Natural killer cell (primary cell): Measurements from ENCODE around the gene RYR2. TPM values are rescaled to one million over a fixed set of nuclear protein-coding genes. Genes with fewer than 3 reads are reported as not detected.

ENCODE experiments used
- ATAC-seq, 3 donors: fragments of 150-1000 bp in 2 of 3; fragments of 200-7000 bp in 1 of 3; cut with Tn5 transposase; 1 replicate in 1 of 3; 2 replicates in 2 of 3; pipeline ENCODE4 v1.10.0; 2021; ENCODE audit warnings: mild to moderate bottlenecking in 2 of 3, moderate library complexity in 2 of 3
- DNase-seq, 2 donors: peaks; one replicate each; pipeline versions ENCODE4 v3.0.0 to v3.0.0-alpha.2; 2013 to 2021; ENCODE audit warnings: mixed read lengths in 1 of 2
- H3K27ac ChIP-seq: one replicate; pipeline ENCODE4 v1.5.1; 2013; ENCODE audit warnings: mild to moderate bottlenecking, low read length
- H3K27me3 ChIP-seq: one replicate; pipeline ENCODE4 v1.6.1; 2013; ENCODE audit warnings: low read length; ENCODE audit not compliant: control insufficient read depth, insufficient read depth
- H3K36me3 ChIP-seq: one replicate; pipeline ENCODE4 v1.6.1; 2013; ENCODE audit warnings: low read length; ENCODE audit not compliant: control insufficient read depth, insufficient read depth
- H3K4me1 ChIP-seq: one replicate; pipeline ENCODE4 v1.6.1; 2013; ENCODE audit warnings: low read length; ENCODE audit not compliant: control insufficient read depth, insufficient read depth
- H3K4me3 ChIP-seq: one replicate; pipeline ENCODE4 v1.5.1; 2013; ENCODE audit warnings: low read length
- H3K9me3 ChIP-seq: one replicate; pipeline ENCODE4 v1.6.1; 2013; ENCODE audit warnings: low read length; ENCODE audit not compliant: control insufficient read depth, insufficient read depth
- H3K27ac Mint-ChIP-seq, 2 donors: one replicate each; pipeline ENCODE4 v1.8.0; 2022; ENCODE audit warnings: mild to moderate bottlenecking in 2 of 2, mixed read lengths in 2 of 2, moderate library complexity in 1 of 2
- H3K27me3 Mint-ChIP-seq, 2 donors: one replicate each; pipeline ENCODE4 v1.8.0; 2022; ENCODE audit warnings: low read depth in 2 of 2, mixed read lengths in 2 of 2
- H3K36me3 Mint-ChIP-seq: one replicate; pipeline ENCODE4 v1.8.0; 2022; ENCODE audit warnings: mixed read lengths
- H3K4me1 Mint-ChIP-seq, 2 donors: one replicate each; pipeline ENCODE4 v1.8.0; 2022; ENCODE audit warnings: mixed read lengths in 2 of 2
- H3K4me3 Mint-ChIP-seq: one replicate; pipeline ENCODE4 v1.8.0; 2022; ENCODE audit warnings: mild to moderate bottlenecking, moderate library complexity, mixed read lengths
- H3K9me3 Mint-ChIP-seq, 2 donors: one replicate each; pipeline ENCODE4 v1.8.0; 2022; ENCODE audit warnings: mixed read lengths in 2 of 2
- WGBS: methylation state at CpG from one replicate; pipeline ENCODE4 v1.1.7; 2013; ENCODE audit warnings: missing lambda C conversion rate; ENCODE audit not compliant: insufficient coverage; 5-methylcytosine and 5-hydroxymethylcytosine counted together
- intact Hi-C: fragments of 100-400 bp; cut with micrococcal nuclease; formaldehyde crosslinking; loops from one replicate; pipeline ENCODE4 v1.14.2; 2022
- total RNA-seq, 4 donors: library from RNA; stranded (reverse); fragments of 120-200 nt in 1 of 4; gene quantifications; one replicate each; pipeline versions ENCODE4 v1.2.3 to v1.2.4, GENCODE V29; 2013 to 2022
- TF ChIP-seq, protein P1 (sequence below): fragments of 200-600 bp; IDR thresholded peaks from one replicate; pipeline ENCODE4 v1.8.0; 2022; ENCODE audit warnings: antibody characterized with exemption

The RYR2 gene
- total RNA-seq, 3 donors from 2014 or later (not counting 1 experiment from before 2014, with no cell fraction given), result 0.13 to 1.2 (median 0.38) TPM

DNA sequence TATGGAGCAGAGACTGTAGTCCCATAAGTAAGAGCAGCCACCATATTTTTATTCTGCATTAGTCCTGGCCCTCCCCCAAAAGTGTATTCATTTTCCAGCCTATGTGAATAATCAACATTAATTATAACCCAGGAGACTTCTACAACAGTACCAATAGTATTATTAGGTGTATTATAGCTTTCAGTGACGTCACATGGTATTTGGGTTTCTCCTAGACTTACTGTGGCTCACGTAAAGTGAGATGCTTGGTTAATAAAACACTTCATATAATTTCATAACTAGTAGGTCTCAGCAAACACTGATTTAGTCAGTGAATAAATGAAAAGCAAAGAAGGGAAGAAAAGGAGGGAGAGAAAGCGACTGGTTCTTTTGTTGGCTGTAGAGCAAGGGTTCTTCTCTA lies 762.5 kb downstream of the RYR2 start:
- no peaks in the 10 kb centered on the region for H3K36me3 ChIP-seq
- intact Hi-C loops, result no loop called here
- DNase-seq, result no peak
- Mint-ChIP-seq H3K36me3 (no peaks in the 10 kb centered on the region), H3K27me3 (no peaks in the 10 kb centered on the region), H3K4me1 (no peaks in the 10 kb centered on the region), H3K27ac (no peak overlapping the region), H3K4me3 (no peak overlapping the region), H3K9me3 (no peaks in the 10 kb centered on the region)
- no peak overlapping the region for H3K4me3 ChIP-seq
- H3K9me3 ChIP-seq, result no peaks in the 10 kb centered on the region
- no peak for ATAC-seq
- WGBS, result 85% methylated on average over 1 of the region's 3 CpGs
- TF ChIP-seq, protein P1, sequence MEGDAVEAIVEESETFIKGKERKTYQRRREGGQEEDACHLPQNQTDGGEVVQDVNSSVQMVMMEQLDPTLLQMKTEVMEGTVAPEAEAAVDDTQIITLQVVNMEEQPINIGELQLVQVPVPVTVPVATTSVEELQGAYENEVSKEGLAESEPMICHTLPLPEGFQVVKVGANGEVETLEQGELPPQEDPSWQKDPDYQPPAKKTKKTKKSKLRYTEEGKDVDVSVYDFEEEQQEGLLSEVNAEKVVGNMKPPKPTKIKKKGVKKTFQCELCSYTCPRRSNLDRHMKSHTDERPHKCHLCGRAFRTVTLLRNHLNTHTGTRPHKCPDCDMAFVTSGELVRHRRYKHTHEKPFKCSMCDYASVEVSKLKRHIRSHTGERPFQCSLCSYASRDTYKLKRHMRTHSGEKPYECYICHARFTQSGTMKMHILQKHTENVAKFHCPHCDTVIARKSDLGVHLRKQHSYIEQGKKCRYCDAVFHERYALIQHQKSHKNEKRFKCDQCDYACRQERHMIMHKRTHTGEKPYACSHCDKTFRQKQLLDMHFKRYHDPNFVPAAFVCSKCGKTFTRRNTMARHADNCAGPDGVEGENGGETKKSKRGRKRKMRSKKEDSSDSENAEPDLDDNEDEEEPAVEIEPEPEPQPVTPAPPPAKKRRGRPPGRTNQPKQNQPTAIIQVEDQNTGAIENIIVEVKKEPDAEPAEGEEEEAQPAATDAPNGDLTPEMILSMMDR, result no peak
- no peaks in the 10 kb centered on the region for H3K27me3 ChIP-seq
- no peaks in the 10 kb centered on the region for H3K4me1 ChIP-seq
- H3K27ac ChIP-seq, result no peak overlapping the region

DNA sequence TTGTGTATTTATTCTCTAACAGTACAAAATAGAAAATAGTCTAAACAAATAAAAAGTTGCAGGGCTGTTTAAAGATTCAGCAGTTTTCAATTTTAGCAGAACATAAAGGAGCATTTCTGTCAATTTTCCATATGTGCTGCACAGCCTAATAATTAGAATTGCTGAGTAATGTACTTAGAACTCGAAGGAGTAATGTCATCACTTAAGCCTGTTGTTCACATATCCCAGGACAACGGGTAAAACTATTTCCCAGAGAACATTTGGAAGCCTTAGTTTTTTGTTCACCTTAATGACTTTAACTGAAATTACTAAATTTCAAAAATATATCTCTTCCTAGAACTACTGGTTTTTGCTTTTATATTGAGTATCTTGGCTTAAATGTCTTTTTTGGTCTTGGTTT lies 767.1 kb downstream of the RYR2 start:
- Mint-ChIP-seq H3K9me3 (no peaks in the 10 kb centered on the region), H3K4me3 (no peak overlapping the region), H3K36me3 (no peaks in the 10 kb centered on the region), H3K27ac (no peak overlapping the region), H3K27me3 (no peaks in the 10 kb centered on the region), H3K4me1 (peaks cover 7 to 10% of the 10 kb centered on the region in 2 donors)
- Histone ChIP-seq H3K4me3 (no peak overlapping the region), H3K4me1 (no peaks in the 10 kb centered on the region), H3K27ac (no peak overlapping the region), H3K27me3 (no peaks in the 10 kb centered on the region), H3K9me3 (no peaks in the 10 kb centered on the region), H3K36me3 (no peaks in the 10 kb centered on the region)
- TF ChIP-seq, protein P1, result no peak
- 82% methylated on average over 2 of the region's 2 CpGs for WGBS
- intact Hi-C loops, result no loop called here
- no peak for ATAC-seq
- DNase-seq, result no peak

DNA sequence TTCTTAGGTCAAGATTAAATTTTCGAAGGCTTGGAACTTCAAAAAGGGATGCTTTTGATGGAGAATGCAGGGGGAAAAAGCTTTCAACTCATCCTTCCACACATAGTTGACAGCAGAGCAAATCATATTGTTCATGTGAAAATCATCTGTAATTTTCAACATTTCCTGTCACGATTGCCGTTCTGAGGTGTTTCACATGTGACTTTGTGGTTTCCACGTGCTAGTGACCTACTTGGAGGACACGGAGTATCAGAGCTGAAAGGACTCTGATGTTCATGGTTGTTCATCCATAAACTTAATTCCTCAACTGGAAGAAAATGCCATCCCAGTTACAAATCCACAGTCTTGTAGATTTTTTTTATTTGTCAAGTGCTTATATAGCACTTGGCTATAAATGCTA lies 769.6 kb downstream of the RYR2 start:
- H3K9me3 ChIP-seq, result no peaks in the 10 kb centered on the region
- intact Hi-C loops, result no loop called here
- no peaks in the 10 kb centered on the region for H3K9me3 Mint-ChIP-seq
- no peak overlapping the region for H3K4me3 Mint-ChIP-seq
- peaks cover 7 to 10% of the 10 kb centered on the region in 2 donors for H3K4me1 Mint-ChIP-seq
- no peak overlapping the region for H3K27ac Mint-ChIP-seq
- no peaks in the 10 kb centered on the region for H3K36me3 Mint-ChIP-seq
- H3K27me3 ChIP-seq, result no peaks in the 10 kb centered on the region
- peak; percentile 37 to 61 (median 49) for ATAC-seq
- peak in 1 of 2 donors; percentile 21 for DNase-seq
- H3K27me3 Mint-ChIP-seq, result peaks cover 2 to 6% of the 10 kb centered on the region in 2 donors
- no peak overlapping the region for H3K27ac ChIP-seq
- WGBS, result 2% methylated on average over 4 of the region's 5 CpGs
- TF ChIP-seq, protein P1, result no peak
- no peak overlapping the region for H3K4me3 ChIP-seq
- no peaks in the 10 kb centered on the region for H3K36me3 ChIP-seq
- no peaks in the 10 kb centered on the region for H3K4me1 ChIP-seq

DNA sequence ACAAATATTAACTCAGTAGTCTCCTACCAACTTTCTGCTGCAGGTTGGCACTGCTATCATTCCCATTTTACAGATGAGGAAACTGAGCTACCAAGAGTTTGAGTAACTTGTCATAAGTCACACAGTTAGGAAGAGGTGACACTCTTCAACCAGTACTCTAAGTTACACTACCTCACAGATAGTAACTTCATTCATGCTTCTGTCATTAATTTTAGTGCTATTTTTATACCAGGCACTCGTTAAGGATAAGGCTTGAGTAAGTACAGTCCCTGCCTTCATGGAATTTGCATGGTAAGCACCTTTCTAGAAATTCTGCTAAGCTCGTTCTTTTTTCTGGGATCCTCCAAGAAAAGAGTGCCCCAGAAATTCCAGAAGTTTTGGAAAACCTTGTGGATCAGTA lies 770.1 kb downstream of the RYR2 start:
- Mint-ChIP-seq H3K36me3 (no peaks in the 10 kb centered on the region), H3K4me3 (no peak overlapping the region), H3K27ac (no peak overlapping the region), H3K27me3 (peaks cover 2 to 6% of the 10 kb centered on the region in 2 donors), H3K4me1 (peaks cover 7 to 10% of the 10 kb centered on the region in 2 donors), H3K9me3 (no peaks in the 10 kb centered on the region)
- H3K9me3 ChIP-seq, result no peaks in the 10 kb centered on the region
- no peaks in the 10 kb centered on the region for H3K4me1 ChIP-seq
- H3K36me3 ChIP-seq, result no peaks in the 10 kb centered on the region
- TF ChIP-seq, protein P1, result no peak
- intact Hi-C loops, result no loop called here
- 75% methylated on average over 2 of the region's 2 CpGs for WGBS
- DNase-seq (no peak), ATAC-seq (no peak)
- no peaks in the 10 kb centered on the region for H3K27me3 ChIP-seq
- no peak overlapping the region for H3K27ac ChIP-seq
- H3K4me3 ChIP-seq, result no peak overlapping the region
